Upper lobe of left lung (tissue), 6 donors: ENCODE measurements around the gene DNAH8. TPM values are rescaled to one million over a fixed set of nuclear protein-coding genes. Genes with fewer than 3 reads are reported as not detected.

ENCODE experiments used
- ATAC-seq, 2 donors: fragments of 200-7000 bp; cut with Tn5 transposase; one replicate each; pipeline ENCODE4 v1.9.1; 2022; ENCODE audit warnings: mild to moderate bottlenecking in 2 of 2, moderate library complexity in 2 of 2; ENCODE audit not compliant: low FRiP score in 2 of 2
- DNase-seq, 2 donors: peaks; one replicate each; pipeline ENCODE4 v3.0.0-alpha.2; 2019 to 2020
- H3K27ac ChIP-seq, 4 donors: fragments of 200-600 bp; sonication (generic); one replicate each; pipeline ENCODE4 v1.5.1; 2016 to 2019
- H3K27me3 ChIP-seq, 4 donors: fragments of 200-600 bp; sonication (generic); one replicate each; pipeline ENCODE4 v1.5.1; 2017 to 2019
- H3K36me3 ChIP-seq, 4 donors: fragments of 200-600 bp; sonication (generic); one replicate each; pipeline ENCODE4 v1.5.1; 2016 to 2019
- H3K4me1 ChIP-seq, 4 donors: fragments of 200-600 bp; sonication (generic); one replicate each; pipeline ENCODE4 v1.5.1; 2018 to 2019
- H3K4me3 ChIP-seq, 4 donors: fragments of 200-600 bp; sonication (generic); one replicate each; pipeline ENCODE4 v1.5.1; 2017 to 2019; ENCODE audit warnings: mild to moderate bottlenecking in 2 of 4, moderate library complexity in 1 of 4
- H3K9me3 ChIP-seq, 4 donors: fragments of 200-600 bp; sonication (generic); one replicate each; pipeline ENCODE4 v1.5.1; 2018 to 2019
- CTCF ChIP-seq, 6 experiments: fragments of 450-650 bp in 4 of 6; fragments of 200-600 bp in 2 of 6; sonication (generic) in 2 of 6; IDR thresholded peaks; one replicate each; pipeline ENCODE4 v1.5.1; 2016 to 2019; ENCODE audit warnings: antibody characterized with exemption in 6 of 6
- EP300 ChIP-seq, 4 donors: sonication (generic); formaldehyde crosslinking; IDR thresholded peaks; one replicate each; pipeline ENCODE4 v1.5.1; 2017; ENCODE audit warnings: antibody characterized with exemption in 4 of 4, control low read depth in 2 of 4
- POLR2A ChIP-seq, 4 donors: fragments of 450-650 bp; IDR thresholded peaks; one replicate each; pipeline ENCODE4 v1.5.1; 2016 to 2017; ENCODE audit warnings: antibody characterized with exemption in 4 of 4, mild to moderate bottlenecking in 2 of 4
- POLR2AphosphoS5 ChIP-seq, 2 donors: sonication (generic); formaldehyde crosslinking; IDR thresholded peaks; one replicate each; pipeline ENCODE4 v1.5.1; 2017; ENCODE audit warnings: antibody characterized with exemption in 2 of 2
- WGBS, 2 donors: methylation state at CpG; one replicate each; pipeline ENCODE4 v1.1.5; 2017 to 2018; 5-methylcytosine and 5-hydroxymethylcytosine counted together
- total RNA-seq, 6 donors: library from RNA; depleted of rRNA in 4 of 6; stranded (reverse); fragments of >200 nt in 4 of 6; gene quantifications; one replicate each; pipeline versions ENCODE4 v1.1.0 to v1.2.1, GENCODE V29; 2016 to 2021
- donor health status: DM: no; HTN: no; CAD: no; lungs with moderate emphysema.
- donor health status: DM: no; HTN: yes; CAD: no; lungs with severe emphysema.

The DNAH8 gene
- total RNA-seq, 6 donors from 2014 or later = under 0.01 to 0.24 (median 0.15) TPM; not detected in 2

GRCh38 chr6:39051399-39052122 lies 336.4 kb downstream of the DNAH8 start:
- WGBS, 2 donors = 60 to 68% methylated on average over 4 of the region's 4 CpGs
- H3K4me1 ChIP-seq = peaks cover 6 to 13% (median 11%) of the 10 kb centered on the region in 4 donors
- DNase-seq (peak in 1 of 2 donors; percentile 14), ATAC-seq (no peak)
- H3K36me3 ChIP-seq = no peaks in the 10 kb centered on the region
- H3K4me3 ChIP-seq = no peak overlapping the region
- H3K27ac ChIP-seq = no peak overlapping the region
- no peaks in the 10 kb centered on the region for H3K9me3 ChIP-seq
- peaks cover 0 to 19% (median 10%) of the 10 kb centered on the region in 4 donors for H3K27me3 ChIP-seq
- TF ChIP-seq EP300 (IDR thresholded peaks at IDR 0.05) = no peak
- no peak for TF ChIP-seq POLR2A (IDR thresholded peaks at IDR 0.05)
- TF ChIP-seq POLR2AphosphoS5 (IDR thresholded peaks at IDR 0.05) = no peak
- TF ChIP-seq CTCF (IDR thresholded peaks at IDR 0.05) = no peak

GRCh38 chr6:39053016-39053624 lies 338.0 kb downstream of the DNAH8 start:
- Histone ChIP-seq H3K4me3 (no peak overlapping the region), H3K27ac (no peak overlapping the region), H3K4me1 (peaks cover 6 to 13% (median 10%) of the 10 kb centered on the region in 4 donors), H3K27me3 (peaks cover 0 to 12% (median 9%) of the 10 kb centered on the region in 4 donors), H3K9me3 (no peaks in the 10 kb centered on the region), H3K36me3 (no peaks in the 10 kb centered on the region)
- no peak for DNase-seq
- WGBS, 2 donors = 81 to 83% methylated on average over 4 of the region's 4 CpGs
- TF ChIP-seq POLR2AphosphoS5 (IDR thresholded peaks at IDR 0.05) = no peak
- no peak for TF ChIP-seq CTCF (IDR thresholded peaks at IDR 0.05)
- TF ChIP-seq EP300 (IDR thresholded peaks at IDR 0.05) = no peak
- no peak for TF ChIP-seq POLR2A (IDR thresholded peaks at IDR 0.05)
- ATAC-seq = no peak

- Histone ChIP-seq H3K27ac (no peak overlapping the region), H3K4me1 (peaks cover 1 to 4% (median 2%) of the 10 kb centered on the region in 4 donors), H3K36me3 (no peaks in the 10 kb centered on the region), H3K27me3 (peaks cover 0 to 3% (median 1%) of the 10 kb centered on the region in 4 donors), H3K9me3 (no peaks in the 10 kb centered on the region), H3K4me3 (no peak overlapping the region)
- WGBS, 2 donors = 87 to 88% methylated on average over 8 to 9 of the region's 9 CpGs
- DNase-seq (no peak), ATAC-seq (peak in 1 of 2 donors; percentile 1)
- TF ChIP-seq POLR2AphosphoS5 (IDR thresholded peaks at IDR 0.05) (no peak), POLR2A (IDR thresholded peaks at IDR 0.05) (no peak), EP300 (IDR thresholded peaks at IDR 0.05) (no peak), CTCF (IDR thresholded peaks at IDR 0.05) (no peak)
These were observed 338.9 kb downstream of the DNAH8 start for GRCh38 chr6:39053854-39054576.

GRCh38 chr6:39054577-39055142 lies 339.5 kb downstream of the DNAH8 start:
- peak in 1 of 2 donors; percentile 17 for ATAC-seq
- no peak for DNase-seq
- WGBS, 2 donors = 85 to 88% methylated on average over 8 to 9 of the region's 9 CpGs
- Histone ChIP-seq H3K27ac (no peak overlapping the region), H3K4me3 (no peak overlapping the region), H3K4me1 (no peaks in the 10 kb centered on the region), H3K36me3 (no peaks in the 10 kb centered on the region), H3K9me3 (no peaks in the 10 kb centered on the region), H3K27me3 (no peaks in the 10 kb centered on the region)
- TF ChIP-seq CTCF (IDR thresholded peaks at IDR 0.05) = no peak
- TF ChIP-seq POLR2A (IDR thresholded peaks at IDR 0.05) = no peak
